Non-pigmented ciliary epithelial cell (primary cell): ENCODE measurements around the gene EPHB4.

Experiments
- DNase-seq: peaks from one replicate; pipeline ENCODE4 v3.0.0-alpha.2; 2010; ENCODE audit warnings: low read depth

Gene EPHB4

DNA sequence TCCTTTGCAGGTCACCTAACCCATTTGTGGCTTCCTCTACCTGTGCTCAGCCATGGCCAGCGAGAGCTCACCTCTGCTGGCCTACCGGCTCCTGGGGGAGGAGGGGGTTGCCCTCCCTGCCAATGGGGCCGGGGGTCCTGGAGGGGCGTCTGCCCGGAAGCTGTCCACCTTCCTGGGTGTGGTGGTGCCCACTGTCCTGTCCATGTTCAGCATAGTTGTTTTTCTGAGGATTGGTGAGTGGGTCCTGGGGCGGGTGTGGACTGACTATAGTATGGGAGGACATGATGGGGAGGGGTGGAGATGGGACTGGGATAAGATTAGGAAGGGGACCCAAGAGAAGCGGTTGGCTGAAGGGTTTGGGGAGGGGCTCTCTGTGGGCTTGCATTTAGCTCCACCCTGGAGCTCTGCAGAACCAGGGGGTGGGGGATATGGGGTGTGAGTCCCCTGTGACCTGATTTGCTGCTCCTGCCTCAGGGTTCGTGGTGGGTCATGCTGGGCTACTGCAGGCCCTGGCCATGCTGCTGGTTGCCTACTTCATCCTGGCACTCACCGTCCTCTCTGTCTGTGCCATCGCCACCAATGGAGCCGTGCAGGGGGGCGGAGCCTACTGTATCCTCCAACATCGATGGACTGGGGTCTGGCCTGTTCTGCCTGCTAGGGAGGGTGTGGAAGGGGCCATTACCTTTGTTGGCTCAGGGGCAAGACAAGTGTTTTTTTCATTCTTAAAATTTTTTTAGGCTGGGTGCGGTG lies 27.0 kb upstream of the EPHB4 start:
- no peak for DNase-seq

DNA sequence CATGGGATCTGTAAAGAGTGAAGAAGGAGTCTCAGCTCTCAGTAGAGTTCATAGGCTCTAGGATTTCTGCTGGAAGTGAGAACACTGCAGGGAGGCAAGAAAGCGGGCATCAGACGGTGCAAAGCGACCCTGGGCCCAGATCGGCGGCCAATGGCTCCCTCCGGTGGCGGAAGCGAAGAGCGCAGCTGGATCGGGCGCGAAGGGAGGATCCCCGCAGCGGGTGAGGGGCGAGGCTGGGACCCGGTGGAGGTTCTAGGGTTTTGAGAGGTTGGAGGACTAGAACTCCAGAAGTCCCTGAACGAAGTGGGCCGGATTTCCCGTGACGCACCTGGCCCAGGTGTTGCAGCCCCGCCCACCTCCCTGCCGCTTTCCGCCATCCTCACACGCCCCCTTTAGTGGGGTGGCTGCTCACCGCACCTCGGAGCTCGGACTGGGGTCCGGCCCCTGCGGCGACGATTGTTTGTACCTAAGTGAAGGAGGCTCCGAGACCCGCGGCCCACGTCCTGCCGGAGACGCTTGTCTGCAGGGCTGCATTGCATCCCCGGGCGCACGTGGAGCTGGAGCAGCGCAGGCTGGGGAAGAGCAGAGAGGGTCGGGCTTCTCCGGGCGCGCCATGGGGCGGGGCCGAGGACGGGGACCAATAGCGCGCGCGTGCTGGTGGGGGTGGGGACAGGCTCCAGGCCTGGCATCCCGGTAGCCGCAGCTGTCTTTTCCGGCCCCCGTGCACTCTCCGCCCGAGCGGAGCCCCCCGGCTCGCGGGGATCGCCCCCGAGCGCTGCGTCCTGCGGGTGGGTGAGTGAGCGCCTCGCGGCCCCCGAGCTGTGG lies 24.9 kb upstream of the EPHB4 start, which contains the start of gene SLC12A9:
TSS of gene SLC12A9 (plus strand) at position 666 of the 825 bp plus-strand sequence. CDS start 1,485 bp downstream, outside the sequence.
- peak; percentile 43 for DNase-seq

GRCh38 chr7:100847360-100847759 lies 20.0 kb upstream of the EPHB4 start:
- no peak for DNase-seq

- DNase-seq: no peak
Measured at GRCh38 chr7:100840470-100841100, 13.3 kb upstream of the EPHB4 start.

DNA sequence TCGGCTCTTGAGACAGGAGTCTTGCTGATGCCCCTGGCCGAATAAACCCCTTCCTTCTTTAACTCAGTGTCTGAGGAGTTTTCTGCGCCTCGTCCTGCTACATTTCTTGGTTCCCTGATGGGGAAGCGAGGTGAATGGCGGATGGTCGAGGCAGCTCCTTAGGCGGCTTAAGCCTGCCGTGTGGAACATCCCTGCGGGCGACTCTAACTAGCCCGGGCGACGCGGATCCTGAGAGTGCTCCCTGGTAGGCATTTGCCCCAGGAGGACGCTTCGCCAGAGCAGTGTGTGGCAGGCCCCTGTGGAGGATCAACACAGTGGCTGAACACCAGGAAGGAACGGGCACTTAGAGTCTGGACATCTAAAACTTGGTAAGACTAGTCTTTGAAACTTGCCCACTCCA lies 12.0 kb upstream of the EPHB4 start:
- DNase-seq: no peak

GRCh38 chr7:100837099-100837836 lies 9.9 kb upstream of the EPHB4 start:
- peak; percentile 57 for DNase-seq

GRCh38 chr7:100836812-100837098 lies 9.4 kb upstream of the EPHB4 start:
- DNase-seq: no peak

DNA sequence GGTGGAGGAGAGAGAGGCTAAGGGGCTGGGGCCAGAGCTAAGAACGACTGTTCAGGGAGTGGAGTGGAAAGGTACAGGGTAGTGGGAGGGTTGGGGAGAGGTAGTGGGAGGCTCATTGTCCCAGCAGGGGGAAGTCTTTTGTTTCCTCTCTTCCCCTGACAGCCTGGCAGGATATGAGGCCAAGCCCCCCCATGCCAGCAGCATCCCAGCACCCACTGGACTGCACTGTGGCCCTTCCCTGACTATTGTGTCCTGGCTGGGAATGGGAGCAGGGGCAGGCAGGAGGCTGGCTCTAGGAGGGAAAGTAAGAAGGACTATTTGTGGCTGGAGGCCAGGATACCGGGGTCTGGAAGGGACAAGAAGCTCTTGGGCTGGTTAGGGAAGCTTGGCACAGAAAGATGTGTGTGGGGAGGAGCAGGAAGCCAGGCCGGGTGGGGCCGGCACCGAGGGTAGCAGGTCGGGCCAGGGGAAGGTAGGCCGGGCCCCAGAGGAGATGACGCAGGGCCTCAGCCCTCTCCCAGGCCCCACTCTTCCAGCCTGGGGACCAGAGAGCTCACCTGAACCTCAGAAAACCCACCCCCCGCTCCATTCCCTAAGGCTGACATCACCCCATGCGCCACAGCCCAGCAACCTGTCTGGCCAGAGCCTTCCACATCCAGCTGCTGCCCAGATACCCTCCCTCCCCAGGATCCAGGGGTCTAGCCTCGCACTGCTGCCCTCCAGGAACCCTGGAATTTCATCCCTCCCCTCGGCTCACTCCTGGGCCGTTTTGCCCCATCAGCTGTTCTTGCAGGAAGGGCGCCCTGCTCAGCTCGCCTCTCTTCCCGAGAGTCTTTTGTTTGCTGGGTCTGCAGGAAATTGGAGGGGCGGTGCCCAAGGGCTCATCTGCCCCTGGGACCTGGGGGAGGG lies 8.8 kb upstream of the EPHB4 start:
- no peak for DNase-seq

DNA sequence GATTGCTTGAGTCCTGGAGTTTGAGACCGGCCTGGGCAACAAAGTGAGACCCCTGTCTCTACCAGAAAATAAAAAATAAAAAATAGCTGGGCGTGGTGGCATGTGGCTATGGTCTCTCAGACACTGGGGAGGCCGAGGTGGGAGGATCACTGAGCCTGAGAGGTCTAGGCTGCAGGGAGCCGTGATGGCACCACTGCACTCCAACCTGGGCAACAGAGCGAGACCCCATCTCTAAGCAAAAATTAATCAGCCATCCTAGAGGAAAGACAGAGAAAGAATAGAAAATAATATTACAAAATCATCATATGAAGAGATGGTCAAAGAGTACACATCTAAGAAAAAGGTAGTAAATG lies 4.9 kb upstream of the EPHB4 start:
- DNase-seq: no peak

DNA sequence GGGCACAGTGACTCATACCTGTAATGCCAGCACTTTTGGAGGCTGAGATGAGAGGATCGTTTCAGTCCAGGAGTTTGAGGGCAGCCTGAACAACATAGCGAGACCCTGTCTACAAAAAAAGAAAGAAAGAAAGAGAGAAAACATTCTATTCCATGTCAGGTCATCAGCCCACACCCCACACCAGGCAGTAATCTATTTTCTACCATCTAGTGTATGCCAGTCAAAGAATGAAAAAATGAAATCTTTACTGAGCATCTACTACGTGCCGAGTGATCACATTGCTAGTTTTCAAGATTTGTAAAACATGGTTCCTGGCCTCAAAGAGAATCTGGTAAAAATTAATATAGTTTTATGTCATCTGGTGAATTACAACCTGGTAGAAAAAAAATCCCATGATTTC lies 3.1 kb upstream of the EPHB4 start:
- no peak for DNase-seq

DNA sequence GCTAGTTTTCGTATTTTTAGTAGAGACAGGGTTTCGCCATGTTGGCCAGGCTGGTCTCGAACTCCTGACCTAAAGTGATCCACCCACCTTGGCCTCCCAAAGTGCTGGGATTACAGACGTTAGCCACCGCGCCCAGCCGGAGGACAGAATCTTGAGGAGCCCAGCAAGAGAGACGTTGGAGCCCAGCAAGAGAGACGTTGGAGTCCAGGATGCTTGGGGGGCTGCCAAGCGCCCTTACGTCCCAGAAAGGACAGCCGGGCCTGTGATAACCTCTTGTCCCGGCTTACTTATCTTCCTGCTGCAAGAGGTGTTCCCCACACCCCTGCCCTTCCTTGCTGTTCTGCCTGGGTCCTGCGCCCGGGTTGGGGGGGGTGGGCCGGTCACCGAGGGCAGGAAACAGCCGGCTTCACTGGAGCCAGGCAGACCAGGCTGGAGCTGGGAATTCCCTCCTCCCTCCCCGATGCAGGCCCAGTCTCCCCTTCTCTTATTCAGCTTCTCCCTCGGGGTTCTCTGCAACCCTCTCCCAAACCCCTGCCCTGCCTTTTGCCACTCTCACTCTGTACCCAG lies 1.9 kb upstream of the EPHB4 start:
- no peak for DNase-seq

- no peak for DNase-seq
Measured at GRCh38 chr7:100826514-100827329, 601 bp downstream of the EPHB4 start.

- DNase-seq: no peak
Measured at GRCh38 chr7:100825751-100826513, 1.4 kb downstream of the EPHB4 start.

DNA sequence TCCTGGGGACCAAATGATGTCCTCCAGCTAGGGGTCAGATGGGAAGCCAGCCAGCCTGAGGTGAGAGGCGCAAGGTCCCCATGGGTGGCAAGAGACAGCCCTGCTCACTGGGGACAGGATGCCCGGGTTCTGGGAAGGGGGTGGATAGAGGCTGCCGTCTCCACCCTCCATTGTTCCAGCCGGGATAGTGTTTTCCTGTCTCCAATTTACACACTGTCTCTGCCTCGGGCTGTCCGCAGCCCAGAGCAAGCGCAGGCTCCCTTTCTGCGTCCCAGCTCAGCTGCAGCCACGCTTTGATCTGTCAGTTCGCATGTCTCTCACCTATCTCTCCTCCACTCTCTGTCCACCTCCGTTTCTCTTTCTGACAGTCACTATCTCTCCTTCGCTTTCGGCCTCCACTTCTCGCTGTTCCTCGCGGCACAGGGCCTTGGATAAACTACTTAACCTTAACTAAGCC lies 2.1 kb downstream of the EPHB4 start:
- DNase-seq: no peak

DNA sequence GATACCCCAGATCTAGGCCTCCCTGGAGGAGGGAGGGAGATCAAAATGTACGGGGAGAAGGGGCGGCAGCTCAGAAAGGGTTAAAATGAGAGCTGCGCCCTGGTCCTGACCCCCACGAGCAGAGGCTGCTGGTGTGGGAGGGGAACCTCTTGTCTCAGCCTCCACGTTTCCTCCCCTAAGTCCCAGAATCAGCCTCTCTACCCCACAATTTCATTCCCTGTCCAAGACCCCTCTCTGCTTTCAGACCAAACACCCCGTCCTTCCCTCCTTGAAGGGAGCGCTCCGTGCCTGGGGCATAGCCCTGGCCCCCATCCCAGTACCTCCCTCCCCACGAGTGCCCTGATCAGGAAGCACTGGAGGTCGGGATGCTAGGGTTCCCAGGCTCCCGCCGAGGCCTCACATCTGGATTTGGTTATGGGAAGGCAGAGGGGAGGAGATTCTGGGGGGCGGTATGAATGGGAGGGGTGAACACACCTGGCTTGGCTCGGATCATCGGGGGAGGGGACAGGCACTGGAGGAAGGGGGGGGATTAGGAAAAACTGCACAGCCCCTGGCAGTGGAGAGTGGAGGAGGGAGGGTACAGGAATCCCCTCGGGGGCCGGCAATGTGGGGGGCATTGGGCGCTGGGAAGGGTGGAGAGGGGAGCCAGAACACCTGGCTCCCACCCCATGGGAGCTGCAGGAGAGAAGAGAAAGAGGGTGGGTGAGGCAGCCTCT lies 2.7 kb downstream of the EPHB4 start:
- DNase-seq: no peak

DNA sequence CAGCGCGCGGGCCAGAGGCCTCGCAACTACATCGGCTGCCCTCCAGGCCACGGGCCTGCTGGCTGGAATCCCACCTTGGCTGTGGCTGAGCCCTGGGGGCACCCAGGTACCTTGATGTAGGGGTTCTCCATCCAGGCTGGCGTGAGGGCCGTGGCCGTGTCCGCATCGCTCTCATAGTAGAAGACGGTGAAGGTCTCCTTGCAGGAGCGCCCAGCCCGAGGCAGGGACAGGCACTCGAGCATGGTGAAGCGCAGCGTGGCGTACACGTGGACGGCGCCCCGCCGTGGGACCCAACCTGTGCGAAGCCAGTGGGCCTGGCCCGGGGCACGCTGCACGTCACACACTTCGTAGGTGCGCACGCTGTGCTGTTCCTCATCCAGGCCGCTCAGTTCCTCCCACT lies 3.8 kb downstream of the EPHB4 start:
- DNase-seq: no peak

GRCh38 chr7:100823140-100823525 lies 4.2 kb downstream of the EPHB4 start:
- DNase-seq: no peak

GRCh38 chr7:100822236-100823139 lies 4.8 kb downstream of the EPHB4 start:
- no peak for DNase-seq
